OCI-LY1 (cell line): Measurements from ENCODE around the gene IGSF1.

Source experiments
- CTCF ChIP-seq: fragments of 200-600 bp; sonication (generic), shearing (Covaris generic); IDR thresholded peaks from 2 replicates; pipeline ENCODE4 v1.5.1; 2017; ENCODE audit warnings: mild to moderate bottlenecking, antibody characterized with exemption, low read length, moderate library complexity, mixed read lengths
- EZH2 ChIP-seq: fragments of 200-600 bp; sonication (generic), shearing (Covaris generic); IDR thresholded peaks from 2 replicates; pipeline ENCODE4 v1.8.0; 2017; ENCODE audit warnings: borderline replicate concordance, mixed run types, mild to moderate bottlenecking, antibody characterized with exemption, low read length, moderate library complexity, mixed read lengths

- TF ChIP-seq CTCF (no peak), EZH2 (no peak)
These were observed 9.5 kb downstream of the IGSF1 start for GRCh38 chrX:131279617-131280016.
